ENCODE data around the gene BAD. TPM values are rescaled to one million over a fixed set of nuclear protein-coding genes. Genes with fewer than 3 reads are reported as not detected.

The BAD gene
- total and polyA plus RNA-seq, 10 of the 15 experiments (the other 5 are each of a cell fraction or from before 2014, with no cell fraction given): 1.5 to 67.2 (median 39.6) TPM

GRCh38 chr11:64241491-64242374, 42.7 kb downstream of the BAD start (continued):
- no peak for TF ChIP-seq ZNF687 (IDR thresholded peaks at IDR 0.05)
- peak; percentile 45 for TF ChIP-seq IKZF1 (conservative IDR thresholded peaks at IDR 0.05)
- no peak for TF ChIP-seq RB1 (IDR thresholded peaks at IDR 0.05; ENCODE audit: borderline replicate concordance)
- no peak for TF ChIP-seq NR2C1 (IDR thresholded peaks at IDR 0.05)
- TF ChIP-seq ELK1 (IDR thresholded peaks at IDR 0.05; ENCODE audit: low read depth, low read length): no peak
- TF ChIP-seq POLR2A (IDR thresholded peaks at IDR 0.05; ENCODE audit: low read depth, low read length): peak; percentile 70
- peak; percentile 90 for TF ChIP-seq LARP7 (IDR thresholded peaks at IDR 0.05)
- TF ChIP-seq PKNOX1 (IDR thresholded peaks at IDR 0.05): peak; percentile 98
- TF ChIP-seq USF2 (IDR thresholded peaks at IDR 0.05; ENCODE audit: borderline replicate concordance, low read depth, low read length): no peak
- peak in 1 of 2 experiments; percentile 70; a peak in 1 of 3 replicates for TF ChIP-seq EGR1 (IDR thresholded peaks at IDR 0.05; ENCODE audit: borderline replicate concordance in 1 of 2, low read depth in 2 of 2, low read length in 2 of 2)
- peak; percentile 64; the same call in 1 of the 2 replicates for TF ChIP-seq TAF1 (IDR thresholded peaks at IDR 0.05; ENCODE audit: borderline replicate concordance, low read depth, low read length)
- peak; percentile 25; the same call in 1 of the 2 replicates for TF ChIP-seq HCFC1 (IDR thresholded peaks at IDR 0.05; ENCODE audit: low read length)
- peak; percentile 43; the same call in 1 of the 3 replicates for TF ChIP-seq POU2F2 (IDR thresholded peaks at IDR 0.05; ENCODE audit: borderline replicate concordance, low read depth, low read length)
- peak; percentile 91; the same call in 1 of the 2 replicates for TF ChIP-seq GATAD2B (conservative IDR thresholded peaks at IDR 0.05; ENCODE audit: low read depth)
- TF ChIP-seq ZNF384 (IDR thresholded peaks at IDR 0.05; ENCODE audit: borderline replicate concordance, low read depth, low read length): no peak
- TF ChIP-seq BACH1 (IDR thresholded peaks at IDR 0.05; ENCODE audit: borderline replicate concordance): peak; percentile 78
- TF ChIP-seq BCL11A (IDR thresholded peaks at IDR 0.05; ENCODE audit: low read depth, low read length): 0 out of 2 replicates have a peak, but pooled peaks have one; percentile 2
- peak; percentile 45; the same call in 1 of the 2 replicates for TF ChIP-seq POLR2AphosphoS5 (IDR thresholded peaks at IDR 0.05; ENCODE audit: low read length)
